ENCODE data around the gene MYLK.
"Not testable (repeated sequence)": the region's sequence is repeated elsewhere in the genome, so short reads cannot be mapped to it uniquely, and the experiment has no call there.

The MYLK gene

DNA sequence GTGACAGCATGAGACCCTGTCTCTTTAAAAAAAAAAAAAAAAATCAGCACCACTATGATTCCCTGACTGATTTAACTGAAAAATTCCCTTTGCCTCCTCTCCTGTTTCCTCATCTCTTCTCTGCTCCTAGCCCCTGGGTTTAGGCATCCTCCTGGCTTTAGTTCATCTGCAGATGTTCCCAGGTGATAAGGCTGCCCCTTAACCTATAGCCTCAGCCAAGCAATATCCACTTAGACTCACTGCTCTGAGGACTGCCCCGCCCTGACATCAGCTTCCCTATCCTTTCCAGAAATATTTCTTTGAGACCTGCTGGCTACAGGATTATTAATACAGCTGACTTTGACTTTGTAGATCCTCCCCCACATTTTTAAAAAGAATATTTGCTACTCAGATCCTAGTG, 259.8 kb downstream of the MYLK start:
- DNase-seq (ENCODE audit: low spot score in 2 of 2), result no peak
- peaks cover 27% of the 10 kb centered on the region for H3K27me3 Mint-ChIP-seq
- H3K4me3 Mint-ChIP-seq, result no peak overlapping the region
- no peak overlapping the region for H3K27ac Mint-ChIP-seq (ENCODE audit: low read depth)
- no peaks in the 10 kb centered on the region for H3K36me3 Mint-ChIP-seq (ENCODE audit: insufficient read depth)
- ATAC-seq (replicated peaks; ENCODE audit: extremely low read depth, poor library complexity, severe bottlenecking), result no peak
- no peaks in the 10 kb centered on the region for H3K9me3 Mint-ChIP-seq
- H3K4me1 Mint-ChIP-seq, result no peaks in the 10 kb centered on the region

- H3K36me3 Mint-ChIP-seq (ENCODE audit: insufficient read depth), result no peaks in the 10 kb centered on the region
- H3K9me3 Mint-ChIP-seq, result no peaks in the 10 kb centered on the region
- ATAC-seq (replicated peaks; ENCODE audit: extremely low read depth, poor library complexity, severe bottlenecking) (no peak), DNase-seq (ENCODE audit: low spot score in 2 of 2) (no peak)
- H3K4me1 Mint-ChIP-seq, result no peaks in the 10 kb centered on the region
- peaks cover 18% of the 10 kb centered on the region for H3K27me3 Mint-ChIP-seq
- no peak overlapping the region for H3K4me3 Mint-ChIP-seq
- no peak overlapping the region for H3K27ac Mint-ChIP-seq (ENCODE audit: low read depth)
Measured at GRCh38 chr3:123623346-123623880, 260.7 kb downstream of the MYLK start.

- no peak for DNase-seq (ENCODE audit: low spot score in 2 of 2)
- Mint-ChIP-seq H3K9me3 (no peaks in the 10 kb centered on the region), H3K27me3 (peaks cover 12% of the 10 kb centered on the region), H3K27ac (ENCODE audit: low read depth) (no peak overlapping the region), H3K4me3 (no peak overlapping the region), H3K4me1 (no peaks in the 10 kb centered on the region), H3K36me3 (ENCODE audit: insufficient read depth) (no peaks in the 10 kb centered on the region)
- no peak for ATAC-seq (replicated peaks; ENCODE audit: extremely low read depth, poor library complexity, severe bottlenecking)
Measured at GRCh38 chr3:123622766-123623165, 261.4 kb downstream of the MYLK start.

DNA sequence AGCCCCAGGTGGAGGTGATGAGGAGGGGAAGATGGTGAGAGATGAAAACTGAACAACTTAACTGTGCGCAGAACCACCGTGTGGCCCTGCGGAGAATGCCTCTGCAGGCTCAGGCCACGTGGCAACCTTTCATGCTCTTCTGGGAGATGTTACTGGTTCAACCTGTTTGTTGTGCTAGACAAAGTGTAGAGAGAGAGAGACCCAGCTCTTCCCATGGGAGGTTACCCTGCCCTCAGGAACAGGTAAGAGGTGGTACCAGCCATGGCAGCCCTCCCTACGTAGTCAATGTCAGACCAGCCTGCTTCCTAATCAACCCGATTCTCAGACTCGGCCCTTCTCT, 262.3 kb downstream of the MYLK start:
- Mint-ChIP-seq H3K9me3 (no peaks in the 10 kb centered on the region), H3K27ac (ENCODE audit: low read depth) (no peak overlapping the region), H3K4me3 (no peak overlapping the region), H3K27me3 (peaks cover 9% of the 10 kb centered on the region), H3K4me1 (no peaks in the 10 kb centered on the region), H3K36me3 (ENCODE audit: insufficient read depth) (no peaks in the 10 kb centered on the region)
- no peak for ATAC-seq (replicated peaks; ENCODE audit: extremely low read depth, poor library complexity, severe bottlenecking)
- no peak for DNase-seq (ENCODE audit: low spot score in 2 of 2)

GRCh38 chr3:123621186-123621849, 262.8 kb downstream of the MYLK start:
- H3K9me3 Mint-ChIP-seq, result no peaks in the 10 kb centered on the region
- H3K4me1 Mint-ChIP-seq, result no peaks in the 10 kb centered on the region
- peaks cover 9% of the 10 kb centered on the region for H3K27me3 Mint-ChIP-seq
- H3K4me3 Mint-ChIP-seq, result no peak overlapping the region
- no peaks in the 10 kb centered on the region for H3K36me3 Mint-ChIP-seq (ENCODE audit: insufficient read depth)
- no peak overlapping the region for H3K27ac Mint-ChIP-seq (ENCODE audit: low read depth)
- no peak for ATAC-seq (replicated peaks; ENCODE audit: extremely low read depth, poor library complexity, severe bottlenecking)
- DNase-seq (ENCODE audit: low spot score in 2 of 2), result no peak

DNA sequence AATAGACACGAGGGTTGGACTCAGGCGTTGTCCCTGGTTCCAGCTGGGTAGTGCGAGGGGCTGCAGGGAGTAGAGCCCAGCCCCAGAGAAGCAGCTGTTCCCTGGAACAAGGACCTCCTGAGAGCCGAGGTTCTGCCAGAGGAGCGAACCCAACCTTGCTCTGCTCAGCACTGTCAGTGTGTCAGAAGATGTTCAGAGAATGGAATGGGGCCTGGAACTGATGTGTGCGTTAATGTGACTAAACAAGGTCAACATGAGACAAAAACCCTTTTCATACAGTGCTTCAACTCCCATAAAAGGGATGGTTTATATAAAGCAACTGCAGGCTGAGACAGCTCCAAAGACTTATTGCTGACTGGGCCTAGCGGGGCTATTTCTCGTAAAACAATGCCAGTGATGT, 263.8 kb downstream of the MYLK start:
- Mint-ChIP-seq H3K27ac (ENCODE audit: low read depth) (no peak overlapping the region), H3K9me3 (no peaks in the 10 kb centered on the region), H3K4me3 (no peak overlapping the region), H3K27me3 (peaks cover 8% of the 10 kb centered on the region), H3K4me1 (no peaks in the 10 kb centered on the region), H3K36me3 (ENCODE audit: insufficient read depth) (no peaks in the 10 kb centered on the region)
- ATAC-seq (replicated peaks; ENCODE audit: extremely low read depth, poor library complexity, severe bottlenecking) (no peak), DNase-seq (ENCODE audit: low spot score in 2 of 2) (no peak)

GRCh38 chr3:123618768-123619484, 265.2 kb downstream of the MYLK start:
- no peaks in the 10 kb centered on the region for H3K36me3 Mint-ChIP-seq (ENCODE audit: insufficient read depth)
- no peak overlapping the region for H3K27ac Mint-ChIP-seq (ENCODE audit: low read depth)
- no peak for DNase-seq (ENCODE audit: low spot score in 2 of 2)
- no peaks in the 10 kb centered on the region for H3K27me3 Mint-ChIP-seq
- no peaks in the 10 kb centered on the region for H3K9me3 Mint-ChIP-seq
- H3K4me3 Mint-ChIP-seq, result no peak overlapping the region
- no peak for ATAC-seq (replicated peaks; ENCODE audit: extremely low read depth, poor library complexity, severe bottlenecking)
- H3K4me1 Mint-ChIP-seq, result no peaks in the 10 kb centered on the region

- ATAC-seq (replicated peaks; ENCODE audit: extremely low read depth, poor library complexity, severe bottlenecking) (no peak), DNase-seq (ENCODE audit: low spot score in 2 of 2) (no peak)
- Mint-ChIP-seq H3K36me3 (ENCODE audit: insufficient read depth) (no peaks in the 10 kb centered on the region), H3K27me3 (no peaks in the 10 kb centered on the region), H3K9me3 (no peaks in the 10 kb centered on the region), H3K4me3 (no peak overlapping the region), H3K4me1 (no peaks in the 10 kb centered on the region), H3K27ac (ENCODE audit: low read depth) (no peak overlapping the region)
Measured at GRCh38 chr3:123618076-123618708, 265.9 kb downstream of the MYLK start.

- H3K9me3 Mint-ChIP-seq, result no peaks in the 10 kb centered on the region
- no peak overlapping the region for H3K4me3 Mint-ChIP-seq
- H3K4me1 Mint-ChIP-seq, result no peaks in the 10 kb centered on the region
- no peak for DNase-seq (ENCODE audit: low spot score in 2 of 2)
- H3K27ac Mint-ChIP-seq (ENCODE audit: low read depth), result no peak overlapping the region
- no peaks in the 10 kb centered on the region for H3K27me3 Mint-ChIP-seq
- no peak for ATAC-seq (replicated peaks; ENCODE audit: extremely low read depth, poor library complexity, severe bottlenecking)
- H3K36me3 Mint-ChIP-seq (ENCODE audit: insufficient read depth), result no peaks in the 10 kb centered on the region
Measured at GRCh38 chr3:123616593-123616992, 267.5 kb downstream of the MYLK start.

DNA sequence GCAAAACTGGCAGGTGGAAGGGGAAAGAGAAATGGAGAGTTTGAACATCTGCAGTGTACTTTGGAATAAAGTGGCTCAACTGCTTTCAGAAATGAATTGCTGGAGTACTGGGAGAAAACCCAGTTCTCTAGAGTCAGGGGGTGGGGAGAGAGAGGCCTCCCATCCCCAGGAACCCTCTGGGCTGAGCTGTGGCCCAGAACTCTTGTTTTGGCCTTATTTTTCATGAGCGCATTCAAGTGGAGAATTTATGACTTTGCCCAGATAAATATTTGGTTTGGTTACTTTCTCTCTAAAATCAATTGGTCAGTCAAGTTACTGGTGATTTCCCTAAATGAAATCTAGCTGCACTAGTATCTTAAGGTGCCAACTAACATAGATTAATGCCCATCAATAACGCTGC, 270.6 kb downstream of the MYLK start:
- DNase-seq (ENCODE audit: low spot score in 2 of 2) (no peak), ATAC-seq (replicated peaks; ENCODE audit: extremely low read depth, poor library complexity, severe bottlenecking) (no peak)
- Mint-ChIP-seq H3K36me3 (ENCODE audit: insufficient read depth) (no peaks in the 10 kb centered on the region), H3K27ac (ENCODE audit: low read depth) (no peak overlapping the region), H3K9me3 (no peaks in the 10 kb centered on the region), H3K4me3 (no peak overlapping the region), H3K4me1 (no peaks in the 10 kb centered on the region), H3K27me3 (no peaks in the 10 kb centered on the region)

DNA sequence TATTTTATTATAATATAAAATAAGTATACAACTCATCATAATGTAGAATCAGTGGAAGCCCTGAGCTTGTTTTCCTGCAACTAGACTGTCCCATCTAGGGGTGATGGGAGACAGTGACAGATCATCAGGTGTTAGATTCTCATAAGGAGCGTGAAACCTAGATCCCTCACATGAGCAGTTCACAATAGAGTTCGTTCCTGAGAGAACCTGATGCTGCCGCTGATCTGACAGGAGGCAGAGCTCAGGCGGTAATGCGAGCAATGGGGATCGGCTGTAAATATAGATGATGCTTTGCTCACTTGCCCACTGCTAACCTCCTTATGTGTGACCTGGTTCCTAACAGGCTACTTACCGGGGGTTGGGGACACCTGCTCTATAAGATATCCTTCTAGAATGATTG, 272.5 kb downstream of the MYLK start:
- not testable (repeated sequence) for DNase-seq (ENCODE audit: low spot score in 2 of 2); H3K27ac Mint-ChIP-seq (ENCODE audit: low read depth); H3K4me1 Mint-ChIP-seq; H3K36me3 Mint-ChIP-seq (ENCODE audit: insufficient read depth); H3K4me3 Mint-ChIP-seq; H3K27me3 Mint-ChIP-seq; H3K9me3 Mint-ChIP-seq; ATAC-seq (replicated peaks; ENCODE audit: extremely low read depth, poor library complexity, severe bottlenecking)

GRCh38 chr3:123611082-123611481, 273.1 kb downstream of the MYLK start:
- H3K36me3 Mint-ChIP-seq (ENCODE audit: insufficient read depth), result no peaks in the 10 kb centered on the region
- H3K27ac Mint-ChIP-seq (ENCODE audit: low read depth), result no peak overlapping the region
- no peaks in the 10 kb centered on the region for H3K27me3 Mint-ChIP-seq
- ATAC-seq (replicated peaks; ENCODE audit: extremely low read depth, poor library complexity, severe bottlenecking) (no peak), DNase-seq (ENCODE audit: low spot score in 2 of 2) (no peak)
- no peaks in the 10 kb centered on the region for H3K9me3 Mint-ChIP-seq
- no peaks in the 10 kb centered on the region for H3K4me1 Mint-ChIP-seq
- H3K4me3 Mint-ChIP-seq, result no peak overlapping the region

- H3K4me3 Mint-ChIP-seq, result no peak overlapping the region
- no peak for ATAC-seq (replicated peaks; ENCODE audit: extremely low read depth, poor library complexity, severe bottlenecking)
Measured at GRCh38 chr3:123610331-123610730, 273.8 kb downstream of the MYLK start.

More at GRCh38 chr3:123610331-123610730, 273.8 kb downstream of the MYLK start:
- Mint-ChIP-seq H3K27ac (ENCODE audit: low read depth) (no peak overlapping the region), H3K36me3 (ENCODE audit: insufficient read depth) (no peaks in the 10 kb centered on the region), H3K27me3 (no peaks in the 10 kb centered on the region), H3K9me3 (no peaks in the 10 kb centered on the region), H3K4me1 (no peaks in the 10 kb centered on the region)
- DNase-seq (ENCODE audit: low spot score in 2 of 2), result no peak

Measured in central memory CD8-positive, alpha-beta T cell (primary cell).